G401.6 (cell line): ENCODE results near the gene LCNL1.

Experiments
- FAIRE-seq: peaks from 2 replicates; lab custom pipeline; 2012; peaks lifted over from hg19 to GRCh38; lab: Jason Lieb, UNC

The LCNL1 gene

DNA sequence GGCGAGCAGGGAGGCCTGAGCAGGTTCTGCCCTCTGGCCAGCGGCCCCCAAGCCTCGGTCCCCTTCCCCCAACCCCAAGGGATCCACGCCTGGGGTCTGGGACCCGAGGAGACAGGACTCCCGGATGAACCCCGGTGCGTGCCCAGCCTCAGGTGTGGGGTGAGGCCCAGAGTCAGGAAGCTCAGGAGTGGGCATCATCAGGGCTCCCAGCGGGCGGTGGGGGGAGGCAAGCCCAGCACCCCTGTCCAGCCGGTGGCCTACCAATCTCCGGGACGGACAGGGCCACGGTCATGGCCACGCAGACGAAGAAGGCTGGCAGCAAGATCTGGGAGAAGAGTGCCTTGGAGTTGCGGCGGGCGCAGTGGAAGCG, 30.8 kb downstream of the LCNL1 start:
- no peak for FAIRE-seq

DNA sequence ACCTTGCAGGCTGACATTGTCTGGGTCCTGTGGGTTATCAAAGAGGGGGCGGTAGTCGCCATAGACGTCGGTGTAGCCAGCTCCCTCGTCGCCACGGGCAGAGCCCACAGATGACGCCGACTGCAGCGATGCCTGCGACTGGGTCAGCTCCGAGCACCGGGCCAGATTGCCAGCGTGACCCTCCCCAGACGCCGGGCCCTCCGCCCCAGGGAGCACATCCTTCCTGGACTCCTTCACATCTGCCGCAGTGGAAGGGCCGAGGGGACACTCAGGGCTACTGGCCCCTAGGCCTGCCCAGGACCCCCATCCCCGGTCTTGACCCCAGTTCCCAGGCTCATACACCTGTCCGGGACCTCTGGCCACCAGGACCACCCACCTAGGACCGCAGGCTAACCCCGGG, 31.4 kb downstream of the LCNL1 start:
- FAIRE-seq: no peak

DNA sequence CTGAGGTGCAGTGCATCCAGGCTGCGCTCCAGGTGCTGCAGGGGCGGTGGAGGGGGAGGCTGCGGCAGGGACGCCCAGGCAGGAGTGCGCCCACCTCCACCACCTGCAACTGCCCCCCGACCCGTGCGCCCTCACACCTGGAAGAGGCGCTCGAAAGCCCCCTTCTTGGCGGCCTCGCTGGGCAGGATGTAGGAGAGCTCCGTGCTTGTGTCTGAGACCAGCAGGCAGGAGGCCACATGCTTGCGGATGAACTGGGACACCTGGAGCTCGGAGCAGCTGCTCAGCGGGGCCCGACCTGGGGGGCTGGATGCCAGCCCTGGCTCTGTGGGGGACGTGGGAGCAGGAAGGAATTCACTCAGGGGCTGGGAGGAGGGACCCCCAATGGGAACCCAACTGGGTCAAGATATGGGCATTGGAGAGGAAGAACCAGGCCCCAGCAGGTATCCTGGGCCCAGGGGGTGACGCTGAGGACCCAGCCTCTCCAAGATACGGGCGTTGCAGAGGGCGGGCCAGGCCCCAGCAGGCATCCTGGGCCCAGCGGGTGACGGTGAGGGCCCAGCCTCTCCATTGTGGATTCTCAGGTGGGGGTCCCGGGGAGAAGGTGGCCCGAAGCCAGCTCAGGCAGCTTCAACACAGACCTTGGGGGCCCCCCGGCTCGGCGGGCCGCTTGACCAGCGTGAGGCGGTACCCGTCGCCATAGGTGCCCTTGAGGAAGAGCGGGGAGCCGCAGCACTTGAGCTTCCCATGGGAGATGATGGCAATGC, 32.2 kb downstream of the LCNL1 start:
- no peak for FAIRE-seq

DNA sequence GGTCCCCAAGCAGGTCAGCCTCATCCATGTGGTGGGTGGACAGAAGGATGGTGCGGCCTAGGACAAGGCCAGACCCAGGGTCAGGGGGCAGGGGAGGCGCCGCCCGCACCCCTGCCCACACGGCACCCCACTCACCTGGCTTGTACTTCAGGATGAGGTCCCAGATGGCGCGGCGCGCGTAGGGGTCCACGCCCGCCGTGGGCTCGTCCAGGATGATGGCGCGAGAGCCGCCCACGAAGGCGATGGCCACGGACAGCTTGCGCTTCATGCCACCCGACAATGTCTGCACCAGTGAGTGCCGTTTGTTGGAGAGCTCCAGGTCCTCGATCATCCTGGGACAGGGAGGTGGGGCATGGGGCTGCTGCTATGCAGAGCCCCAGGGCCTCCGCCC, 32.7 kb downstream of the LCNL1 start:
- no peak for FAIRE-seq

DNA sequence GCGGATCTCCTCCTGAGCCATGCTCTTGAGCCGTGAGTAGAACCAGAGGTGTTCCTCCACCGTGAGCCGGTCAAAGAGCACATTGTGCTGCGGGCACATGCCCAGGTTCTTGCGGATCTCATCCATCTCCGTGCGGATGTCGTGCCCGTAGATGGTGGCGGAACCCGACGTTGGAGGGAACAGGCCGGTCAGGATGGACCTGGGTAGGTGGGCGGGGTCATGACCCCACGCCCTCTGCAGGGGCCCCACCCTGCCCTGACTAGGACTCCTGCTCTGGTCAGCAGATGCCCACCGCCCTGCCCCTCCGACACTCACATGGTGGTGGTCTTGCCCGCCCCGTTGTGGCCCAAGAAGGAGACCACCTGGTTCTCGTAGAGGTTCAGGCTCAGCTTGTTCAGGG, 33.2 kb downstream of the LCNL1 start:
- no peak for FAIRE-seq

DNA sequence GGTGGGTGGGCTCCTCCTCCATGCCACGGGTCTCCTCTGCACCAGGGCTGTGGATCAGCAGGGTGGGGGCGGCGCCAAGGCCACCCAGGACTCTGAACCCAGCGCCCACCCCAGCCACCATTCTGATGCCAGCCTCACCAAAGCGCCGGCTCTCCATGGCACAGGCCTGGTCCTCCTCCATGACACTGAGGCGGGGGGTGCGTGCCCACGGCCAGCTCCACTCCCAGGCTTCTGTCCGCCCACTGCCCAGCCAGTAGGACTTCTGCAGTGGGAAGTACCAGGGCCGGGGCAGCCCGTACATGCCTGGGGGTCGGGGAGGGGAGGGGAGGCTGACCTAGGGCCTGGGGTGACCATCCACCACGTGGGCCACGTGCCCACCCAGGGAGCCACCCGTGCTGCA, 33.6 kb downstream of the LCNL1 start:
- FAIRE-seq: no peak

DNA sequence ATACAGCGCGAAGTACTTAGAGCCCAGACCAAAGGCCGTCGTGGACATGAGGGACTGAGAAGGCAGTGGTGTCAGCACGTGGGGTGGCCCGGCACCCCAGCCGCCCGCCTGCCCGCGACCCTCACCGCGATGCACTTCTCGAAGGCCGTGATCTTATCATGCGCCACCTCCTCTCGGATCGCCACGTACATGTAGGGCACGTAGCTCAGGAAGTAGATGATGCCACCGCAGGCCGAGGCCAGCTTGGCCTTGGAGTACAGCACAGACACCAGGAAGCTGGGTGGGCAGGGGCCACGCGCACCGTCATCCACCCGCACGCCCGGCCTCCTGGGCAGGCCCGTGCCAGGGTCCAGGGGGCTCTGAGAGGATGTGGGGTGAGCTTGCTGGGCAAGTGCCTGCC, 34.3 kb downstream of the LCNL1 start:
- no peak for FAIRE-seq

DNA sequence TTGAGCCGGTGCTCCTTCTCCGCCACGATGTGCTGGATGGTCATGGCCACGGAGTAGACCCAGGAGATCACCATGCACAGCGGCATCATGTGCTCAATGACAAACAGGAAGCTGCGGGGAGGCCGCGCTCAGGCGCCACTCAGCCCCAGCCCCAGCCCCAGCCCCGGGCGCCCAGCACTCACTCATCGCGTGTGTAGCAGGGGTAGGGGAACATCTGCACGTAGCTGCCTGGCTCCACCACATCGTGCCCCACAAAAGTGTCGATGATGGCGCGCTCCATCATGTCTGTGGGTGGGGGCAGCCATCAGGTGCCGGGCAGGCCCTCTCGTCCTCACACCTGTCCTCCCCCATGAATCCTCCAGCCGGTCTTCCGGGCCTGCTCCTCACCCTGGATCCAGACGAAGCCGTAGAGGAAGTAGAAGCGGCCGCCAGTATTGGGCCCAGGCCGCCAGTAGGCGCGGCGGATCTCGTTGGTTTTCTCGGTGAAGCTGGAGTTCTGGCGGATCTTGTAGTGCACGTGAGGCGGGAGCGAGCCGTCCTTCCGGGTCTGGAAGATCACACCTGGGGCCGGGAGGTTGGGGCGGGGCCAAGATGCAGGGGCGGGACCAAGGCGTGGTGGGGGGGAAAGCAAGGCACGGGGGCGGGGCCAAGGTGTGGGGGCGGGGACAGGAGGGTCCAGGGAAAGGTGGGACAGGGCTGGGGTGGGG, 35.2 kb downstream of the LCNL1 start:
- no peak for FAIRE-seq

DNA sequence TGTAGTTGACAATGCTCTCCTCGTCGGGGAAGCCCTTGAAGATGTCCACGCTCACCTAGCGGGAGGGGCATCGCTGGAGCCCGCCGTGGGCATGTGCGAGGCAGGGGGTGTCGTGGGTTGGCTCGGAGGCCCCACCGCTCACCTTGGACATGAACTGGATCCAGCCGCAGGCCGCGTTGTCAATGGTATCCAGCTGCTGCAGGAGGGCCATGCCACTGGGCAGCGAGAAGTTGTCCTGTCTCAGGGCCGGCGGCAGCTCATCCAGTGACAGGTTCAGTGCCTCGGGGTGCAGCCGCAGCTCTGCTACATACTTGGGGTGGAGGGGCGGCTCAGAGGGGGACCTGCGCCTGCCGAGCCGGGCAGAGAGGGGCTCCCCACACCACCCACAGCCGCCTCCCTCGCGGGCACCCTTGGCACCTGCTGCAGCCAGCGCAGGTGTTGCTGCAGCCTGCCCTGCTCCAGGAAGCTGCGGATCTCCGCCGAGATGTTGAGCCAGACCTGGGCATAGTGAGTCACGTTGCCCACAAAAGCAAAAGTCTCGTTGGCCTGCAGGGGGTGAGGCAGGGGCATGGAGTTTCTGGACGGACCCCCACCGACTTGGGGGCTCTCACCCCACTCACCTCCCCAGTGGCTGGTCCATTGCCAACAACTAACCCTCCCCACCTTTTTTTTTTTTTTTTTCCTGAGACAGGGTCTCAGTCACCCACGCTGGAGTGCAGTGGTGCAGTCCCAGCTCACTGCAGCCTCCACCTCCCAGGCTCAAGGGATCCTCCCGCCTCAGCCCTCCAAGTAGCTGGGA, 36.2 kb downstream of the LCNL1 start:
- no peak for FAIRE-seq

DNA sequence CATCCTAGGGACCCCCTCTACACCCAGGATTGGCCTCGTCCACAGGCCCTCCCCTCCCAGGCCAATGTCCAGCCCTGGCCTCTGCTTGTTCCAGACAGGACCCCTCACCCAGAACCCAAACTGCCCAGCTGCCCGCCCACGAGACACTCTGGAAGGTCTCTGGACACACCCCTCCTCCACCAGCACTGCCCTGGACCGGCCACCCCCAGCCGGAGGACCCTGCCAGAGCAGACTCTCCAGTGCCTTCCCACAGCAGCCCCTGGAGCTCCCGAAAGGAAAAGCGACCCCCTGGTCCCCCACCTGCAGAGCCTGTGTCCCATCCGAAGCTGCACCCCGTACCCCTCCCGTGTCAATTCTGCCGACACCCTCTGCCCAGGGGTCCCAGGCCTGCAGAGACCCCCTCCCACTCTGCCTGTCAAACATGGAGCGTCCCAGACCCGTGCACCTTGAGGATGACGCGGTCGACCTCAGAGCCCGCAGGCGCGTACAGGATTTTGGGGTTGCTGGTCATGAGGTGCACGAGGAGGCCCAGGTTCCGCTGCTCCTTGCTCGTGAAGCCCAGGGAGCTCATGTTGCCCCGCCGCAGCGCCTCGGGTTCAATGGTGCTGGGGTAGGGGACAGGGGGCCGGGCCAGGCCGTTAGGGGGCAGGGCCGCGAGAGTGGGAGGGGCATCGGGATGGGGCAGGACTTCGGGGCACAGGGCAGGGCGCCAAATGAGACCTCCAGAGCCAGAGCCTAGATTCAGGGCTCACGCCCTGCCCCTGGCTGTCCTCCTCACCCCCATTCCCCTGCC, 37.3 kb downstream of the LCNL1 start:
- FAIRE-seq: no peak

DNA sequence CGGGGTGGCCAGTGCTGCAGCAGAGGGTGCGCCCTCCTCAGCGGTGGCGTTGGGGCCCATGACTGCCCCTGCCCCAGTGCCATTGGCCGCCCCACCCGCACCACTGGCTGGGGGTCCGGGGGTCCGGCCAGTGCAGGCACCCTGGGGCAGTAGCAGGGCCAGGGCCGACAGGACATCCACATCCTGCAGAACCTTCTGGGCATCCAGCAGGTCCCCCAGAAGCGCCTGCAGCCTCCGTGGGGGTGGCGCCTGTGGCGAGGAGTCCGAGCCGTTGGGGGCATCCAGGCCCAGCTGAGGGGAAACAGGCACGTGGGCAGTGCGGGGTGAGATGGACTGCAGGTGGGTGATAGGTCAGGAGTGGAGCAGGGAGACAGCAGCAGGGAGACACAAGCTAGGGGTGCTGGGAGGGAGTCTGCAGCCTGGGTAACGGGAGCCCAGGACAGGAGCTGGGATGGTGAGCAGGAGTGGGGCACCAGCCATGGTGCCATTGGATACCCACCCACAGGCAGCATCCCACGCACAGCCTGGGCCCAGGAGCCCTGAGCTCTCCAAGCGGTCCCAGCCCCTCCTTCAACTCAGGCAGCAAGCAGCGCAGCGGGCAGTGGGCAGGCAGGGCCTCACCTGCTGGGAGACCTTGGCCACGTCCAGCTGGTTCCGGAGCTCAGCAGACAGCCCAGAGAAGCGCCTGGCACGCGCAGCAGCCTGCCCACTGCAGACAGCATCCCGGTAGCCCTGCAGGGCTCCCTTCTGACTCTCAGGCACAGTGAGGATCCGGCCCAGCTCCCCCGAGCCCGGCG, 38.2 kb downstream of the LCNL1 start:
- no peak for FAIRE-seq

DNA sequence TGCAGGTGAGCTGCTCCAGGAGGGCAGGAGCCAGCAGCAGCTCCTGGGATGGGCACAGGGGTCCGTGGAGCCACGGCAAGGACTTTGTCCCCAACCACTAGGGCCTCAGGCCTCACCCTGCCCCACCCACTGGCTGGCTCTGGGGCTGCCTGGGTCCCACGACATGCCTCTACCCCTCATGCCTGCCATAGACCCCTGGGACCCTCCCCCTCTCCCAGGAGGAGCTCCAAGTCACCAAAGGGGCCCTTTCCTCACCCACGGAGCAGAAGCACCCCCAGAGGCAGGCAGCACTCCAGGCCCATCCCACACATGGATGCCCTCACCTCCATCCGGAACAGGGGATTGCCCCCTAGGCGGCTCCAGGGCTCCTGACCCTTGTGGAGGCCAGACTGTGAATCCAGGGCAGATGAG, 38.8 kb downstream of the LCNL1 start:
- no peak for FAIRE-seq

DNA sequence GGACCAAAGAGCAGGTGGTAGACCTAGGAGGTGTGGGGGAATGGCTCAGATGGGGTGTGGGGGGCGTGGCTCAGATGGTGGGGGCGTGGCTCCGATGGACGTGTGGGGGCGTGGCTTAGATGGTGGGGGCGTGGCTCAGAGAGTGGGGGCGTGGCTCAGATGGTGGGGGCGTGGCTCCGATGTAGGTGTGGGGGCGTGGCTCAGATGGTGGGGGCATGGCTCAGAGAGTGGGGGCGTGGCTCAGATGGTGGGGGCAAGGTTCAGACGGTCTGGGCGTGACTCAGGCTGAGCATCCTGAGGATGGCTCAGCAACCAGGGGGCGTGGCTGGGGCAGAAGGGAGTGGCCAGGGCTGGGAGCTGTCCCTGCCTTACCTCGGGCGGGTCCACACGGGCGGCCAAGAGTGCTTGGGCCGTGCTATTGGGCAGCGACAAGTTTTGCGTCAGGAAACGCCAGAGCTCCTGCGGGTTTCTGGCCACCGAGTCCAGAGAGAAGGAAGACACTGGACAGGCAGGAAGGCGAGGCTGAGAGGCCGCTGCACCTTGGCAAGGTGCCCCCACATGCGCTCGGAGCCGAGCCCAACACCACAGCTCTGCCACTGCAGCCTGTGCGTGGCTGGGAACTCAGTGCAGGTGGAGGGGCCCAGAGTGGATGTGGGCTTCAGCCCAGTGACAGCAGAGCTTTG, 39.3 kb downstream of the LCNL1 start:
- peak; percentile 96 for FAIRE-seq

DNA sequence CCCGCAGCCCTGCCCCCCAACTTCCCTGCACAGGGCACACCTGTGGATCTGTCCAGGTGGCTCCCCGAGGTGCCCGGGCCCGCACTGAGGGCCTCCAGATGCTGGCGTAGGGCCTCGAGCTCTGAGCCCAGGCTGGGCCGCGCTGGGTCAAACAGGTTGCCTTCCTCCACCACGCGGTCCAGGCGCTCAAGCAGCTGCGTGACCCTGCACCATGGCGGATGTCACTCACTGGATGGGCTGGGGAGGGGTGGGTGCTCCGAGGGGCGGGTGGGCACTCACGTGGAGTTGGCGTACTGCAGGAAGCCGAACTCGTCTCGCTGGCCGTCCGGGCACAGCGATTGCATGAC, 39.8 kb downstream of the LCNL1 start:
- no peak for FAIRE-seq

DNA sequence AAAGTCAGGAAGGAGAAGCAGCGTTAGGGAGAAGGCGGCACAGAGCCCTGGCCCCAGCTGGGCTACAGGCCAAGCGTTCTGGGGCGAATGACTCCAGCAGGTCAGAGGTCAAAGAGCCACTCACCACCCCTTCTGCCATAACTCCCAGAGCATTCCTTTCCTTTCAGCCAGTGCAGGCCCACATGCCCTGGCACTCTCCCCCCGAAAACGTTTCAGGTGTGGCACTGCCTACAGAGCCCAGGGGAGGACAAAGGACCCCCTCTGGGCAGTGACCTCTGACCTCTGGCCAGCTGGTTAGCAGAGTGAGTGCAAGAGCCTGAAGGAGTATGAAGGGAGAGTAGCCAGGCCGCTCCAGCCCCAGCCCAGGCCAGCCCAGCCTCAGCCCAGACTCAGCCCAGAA, 40.4 kb downstream of the LCNL1 start:
- no peak for FAIRE-seq

DNA sequence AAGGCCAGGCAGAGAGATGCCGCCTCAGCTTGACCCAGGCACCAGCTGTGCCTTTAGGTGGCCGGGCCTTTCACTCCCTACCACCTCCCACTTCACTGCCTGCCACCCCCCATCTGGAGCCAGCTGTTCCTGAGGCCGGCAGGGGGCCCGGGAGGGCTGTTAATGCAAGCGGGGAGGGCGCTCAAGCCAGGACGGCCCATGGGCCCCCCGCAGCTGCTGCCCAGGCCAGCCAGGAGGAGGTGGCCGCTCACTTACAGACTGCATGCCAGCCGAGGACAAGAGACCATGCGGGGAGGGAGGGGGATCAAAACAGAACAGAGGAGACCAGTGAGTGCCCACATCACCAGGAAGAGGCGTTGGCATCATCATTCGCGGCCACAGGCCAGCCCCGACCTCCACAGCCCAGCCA, 40.8 kb downstream of the LCNL1 start:
- FAIRE-seq: no peak

DNA sequence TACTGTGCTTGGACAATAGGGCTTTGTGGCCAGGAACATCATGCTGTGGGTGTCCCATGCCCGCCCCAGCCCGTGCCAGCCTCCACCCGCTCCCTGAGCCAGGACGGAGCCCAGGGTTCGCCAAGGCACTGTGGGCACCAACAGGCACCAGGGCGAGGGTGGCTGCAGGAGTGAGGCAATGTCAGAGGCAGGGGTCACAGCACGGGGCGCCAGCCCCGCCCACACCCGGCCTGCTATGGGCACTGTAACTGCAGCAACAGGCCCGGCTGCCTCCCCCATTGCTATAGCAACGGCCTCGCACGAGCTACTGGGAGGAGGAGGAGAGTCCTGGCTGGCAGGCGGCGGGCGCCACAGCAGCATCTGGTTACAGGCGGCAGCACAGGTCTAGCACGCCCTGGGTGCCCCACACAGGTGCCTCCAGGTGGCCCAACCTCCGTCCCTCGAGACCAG, 42.7 kb downstream of the LCNL1 start:
- no peak for FAIRE-seq

DNA sequence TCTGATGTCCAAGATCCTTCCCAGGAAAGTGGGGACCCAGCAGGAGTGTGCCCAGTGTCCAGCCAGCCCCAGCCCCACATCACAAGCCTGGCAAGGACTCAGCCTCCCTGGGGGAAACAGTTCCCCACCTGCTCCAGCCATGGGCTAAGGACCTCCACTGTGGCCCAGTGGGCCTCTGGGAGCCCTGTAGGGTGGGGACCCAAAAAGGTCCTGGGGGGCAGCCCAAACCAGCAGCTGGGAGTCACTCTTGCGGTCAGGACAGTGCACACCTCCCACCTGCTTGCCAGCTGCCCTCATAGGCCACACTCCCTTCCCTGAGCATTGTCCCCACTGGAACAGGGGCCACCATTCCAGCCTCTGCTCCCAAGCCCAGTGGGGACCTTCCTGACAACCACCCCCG, 43.6 kb downstream of the LCNL1 start:
- no peak for FAIRE-seq

DNA sequence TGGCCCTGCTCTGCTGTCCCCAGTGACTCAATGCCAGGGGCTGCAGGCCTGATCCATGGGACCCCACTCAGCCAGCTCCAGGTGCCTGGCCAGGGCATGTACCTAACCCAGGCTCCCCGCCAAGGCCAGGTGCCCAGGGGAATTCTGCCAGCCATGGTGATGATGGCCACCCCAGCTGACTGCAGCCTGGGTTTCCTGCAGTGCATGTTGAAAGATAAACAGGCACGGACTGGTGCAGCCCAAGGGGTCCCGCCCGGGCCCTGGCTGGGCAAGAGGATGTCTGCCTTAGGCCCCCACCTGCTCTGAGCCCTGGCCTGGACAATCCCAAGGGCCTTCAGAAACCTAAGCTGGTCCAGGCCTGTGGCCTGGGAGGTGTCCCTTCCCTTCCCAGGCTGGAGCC, 44.0 kb downstream of the LCNL1 start:
- FAIRE-seq: no peak

DNA sequence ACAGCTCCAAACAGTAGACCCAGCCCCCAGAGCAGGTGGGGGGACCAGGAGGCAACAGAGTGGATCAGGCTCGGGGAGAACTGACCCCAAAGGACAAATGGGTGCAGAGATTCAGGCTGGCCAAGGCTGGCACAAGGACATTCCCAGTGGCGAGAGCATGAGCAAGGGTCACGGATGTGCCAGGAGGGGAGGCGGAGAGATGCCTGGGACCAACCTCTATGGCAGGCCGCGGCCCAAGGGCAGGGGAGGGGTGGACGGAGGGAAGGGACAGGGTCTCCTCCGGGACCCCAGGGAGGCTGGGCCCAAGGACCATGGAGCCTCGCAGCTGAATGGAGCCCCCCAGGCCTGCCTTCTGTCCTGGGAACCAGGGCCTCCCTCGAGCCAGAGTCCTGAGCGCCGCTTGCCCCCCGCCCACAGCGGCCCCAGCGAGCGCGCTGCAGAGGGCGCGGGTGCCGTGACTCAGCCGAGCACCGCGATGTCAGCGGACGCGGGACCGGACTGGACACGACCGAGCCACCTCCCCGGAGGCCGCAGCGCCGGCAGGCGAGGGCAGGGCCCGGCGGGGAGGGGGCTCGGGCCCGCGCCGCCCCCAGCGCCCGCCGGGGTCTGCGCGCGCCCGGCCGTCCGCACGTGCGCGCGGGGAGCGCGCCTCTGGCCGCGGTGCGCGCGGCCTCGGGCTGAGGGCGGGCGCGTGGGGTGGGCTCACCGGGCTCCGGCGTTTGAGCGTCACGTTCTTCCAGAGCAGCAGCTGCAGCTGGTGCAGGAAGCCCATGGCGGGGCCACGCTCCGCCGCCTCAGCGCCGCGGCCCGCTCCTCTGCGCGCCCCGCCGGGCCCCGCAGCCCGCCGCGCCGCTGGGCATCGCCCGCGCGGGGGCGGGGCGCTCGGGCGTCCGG, 44.8 kb downstream of the LCNL1 start, which contains the start of gene ABCA2:
Gene ABCA2 (minus strand): TSS at position 869 of the 894 bp plus-strand sequence. CDS start 97 bp downstream, at position 772.
- FAIRE-seq: no peak
